AG10803 (cell line): Measurements from ENCODE around the gene ARMC8.

Experiments used
- DNase-seq: peaks from one replicate; pipeline ENCODE4 v3.0.0; 2010; ENCODE audit warnings: low read depth
- H3K4me3 ChIP-seq: 2 replicates; pipeline ENCODE4 v1.5.1; 2011; ENCODE audit warnings: mild to moderate bottlenecking, low read length, control low read depth
- TF ChIP-seq, protein P1 (sequence below): conservative IDR thresholded peaks from 2 replicates; pipeline ENCODE4 v1.5.1; 2011; ENCODE audit warnings: mild to moderate bottlenecking, low read length, control low read depth, inconsistent platforms

The ARMC8 gene

DNA sequence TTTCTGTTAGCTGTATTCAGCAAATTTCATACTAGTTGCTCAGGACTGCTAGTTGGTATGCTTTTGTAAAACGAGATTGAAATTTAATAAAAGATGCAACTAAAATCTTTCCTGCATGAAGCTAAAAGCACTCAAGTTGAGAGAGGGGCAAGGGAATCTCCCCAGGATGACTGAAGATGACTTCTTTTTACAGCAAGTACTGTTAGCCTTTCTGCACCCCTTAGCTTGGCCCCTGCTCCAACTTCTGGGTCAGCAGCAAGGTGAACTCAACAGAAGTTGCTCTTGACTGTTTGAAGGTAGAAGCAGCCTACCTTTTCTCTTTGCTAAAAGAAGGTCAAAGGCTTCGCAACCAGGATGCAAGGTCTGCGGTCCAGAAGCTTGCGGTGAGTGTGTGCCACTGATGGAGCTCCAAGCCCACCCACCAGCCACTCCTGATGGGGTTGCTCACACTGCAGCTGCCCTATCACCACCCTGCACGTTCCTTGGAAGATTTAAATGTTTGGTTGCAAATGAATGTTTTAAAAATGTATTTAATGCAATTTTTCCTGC, 110.0 kb downstream of the ARMC8 start:
- TF ChIP-seq, protein P1, sequence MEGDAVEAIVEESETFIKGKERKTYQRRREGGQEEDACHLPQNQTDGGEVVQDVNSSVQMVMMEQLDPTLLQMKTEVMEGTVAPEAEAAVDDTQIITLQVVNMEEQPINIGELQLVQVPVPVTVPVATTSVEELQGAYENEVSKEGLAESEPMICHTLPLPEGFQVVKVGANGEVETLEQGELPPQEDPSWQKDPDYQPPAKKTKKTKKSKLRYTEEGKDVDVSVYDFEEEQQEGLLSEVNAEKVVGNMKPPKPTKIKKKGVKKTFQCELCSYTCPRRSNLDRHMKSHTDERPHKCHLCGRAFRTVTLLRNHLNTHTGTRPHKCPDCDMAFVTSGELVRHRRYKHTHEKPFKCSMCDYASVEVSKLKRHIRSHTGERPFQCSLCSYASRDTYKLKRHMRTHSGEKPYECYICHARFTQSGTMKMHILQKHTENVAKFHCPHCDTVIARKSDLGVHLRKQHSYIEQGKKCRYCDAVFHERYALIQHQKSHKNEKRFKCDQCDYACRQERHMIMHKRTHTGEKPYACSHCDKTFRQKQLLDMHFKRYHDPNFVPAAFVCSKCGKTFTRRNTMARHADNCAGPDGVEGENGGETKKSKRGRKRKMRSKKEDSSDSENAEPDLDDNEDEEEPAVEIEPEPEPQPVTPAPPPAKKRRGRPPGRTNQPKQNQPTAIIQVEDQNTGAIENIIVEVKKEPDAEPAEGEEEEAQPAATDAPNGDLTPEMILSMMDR, result no peak
- H3K4me3 ChIP-seq, result no peak overlapping the region

DNA sequence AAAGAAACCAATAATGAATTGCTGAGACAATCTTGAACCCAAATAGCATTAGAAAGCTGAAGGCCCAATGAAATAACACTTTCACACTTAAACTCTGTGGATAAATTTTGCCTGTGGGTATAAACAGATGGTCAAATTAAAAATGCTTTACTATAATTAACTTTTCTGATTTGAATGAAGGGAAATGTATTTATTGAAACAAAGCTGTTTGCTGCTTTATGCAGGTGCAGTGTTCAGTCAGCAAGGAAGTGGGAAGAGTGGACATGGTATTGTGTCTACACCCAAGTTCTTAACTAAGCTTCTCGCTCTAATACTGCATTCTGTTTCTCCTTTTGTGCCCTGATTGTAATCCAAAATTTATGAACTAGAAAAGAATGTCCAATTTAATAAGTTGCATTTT, 110.8 kb downstream of the ARMC8 start:
- H3K4me3 ChIP-seq, result no peak overlapping the region
- no peak for DNase-seq
- TF ChIP-seq, protein P1, result no peak

More for the DNA sequence above, 110.0 kb downstream of the ARMC8 start:
- DNase-seq, result no peak

DNA sequence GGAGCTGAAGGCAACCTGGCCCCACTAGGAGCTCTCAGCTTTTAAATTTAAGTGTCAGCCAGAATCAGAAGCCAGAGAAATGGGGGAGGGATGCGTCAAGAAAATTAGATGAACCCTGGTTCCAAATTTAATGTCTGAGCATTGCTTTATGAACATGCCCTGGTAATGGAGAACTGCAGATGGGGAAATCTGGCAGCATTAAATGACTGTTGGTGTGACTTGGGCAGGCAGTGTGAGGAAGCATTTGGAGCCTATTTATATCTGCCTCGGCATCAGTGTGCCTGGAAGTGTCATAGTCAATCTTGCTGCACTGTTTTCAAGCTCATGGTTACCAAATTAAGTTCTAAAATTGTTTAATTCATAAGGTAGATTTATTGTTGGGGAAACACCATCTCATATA, 113.5 kb downstream of the ARMC8 start:
- no peak for DNase-seq
- TF ChIP-seq, protein P1, result no peak
- no peak overlapping the region for H3K4me3 ChIP-seq

DNA sequence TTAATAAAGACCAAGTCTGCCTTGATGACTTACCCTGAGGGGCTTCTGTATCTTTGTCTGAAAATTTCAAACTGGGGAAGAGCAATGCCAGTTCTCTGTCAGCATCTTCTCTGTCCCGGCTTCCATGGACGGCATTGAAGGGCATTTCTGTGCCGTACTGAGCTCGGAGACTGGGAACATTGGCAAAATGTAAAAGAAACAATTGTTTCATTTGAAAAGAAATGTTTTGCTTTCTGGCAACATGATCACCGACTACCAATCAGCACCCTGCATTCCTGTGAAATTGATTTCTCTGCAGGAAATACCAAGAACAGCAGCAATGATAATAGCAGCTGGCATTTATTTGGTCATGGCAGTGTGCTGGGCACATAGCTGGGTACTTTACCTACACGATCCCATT, 116.4 kb downstream of the ARMC8 start:
- no peak for DNase-seq
- H3K4me3 ChIP-seq, result no peak overlapping the region
- TF ChIP-seq, protein P1, result no peak

DNA sequence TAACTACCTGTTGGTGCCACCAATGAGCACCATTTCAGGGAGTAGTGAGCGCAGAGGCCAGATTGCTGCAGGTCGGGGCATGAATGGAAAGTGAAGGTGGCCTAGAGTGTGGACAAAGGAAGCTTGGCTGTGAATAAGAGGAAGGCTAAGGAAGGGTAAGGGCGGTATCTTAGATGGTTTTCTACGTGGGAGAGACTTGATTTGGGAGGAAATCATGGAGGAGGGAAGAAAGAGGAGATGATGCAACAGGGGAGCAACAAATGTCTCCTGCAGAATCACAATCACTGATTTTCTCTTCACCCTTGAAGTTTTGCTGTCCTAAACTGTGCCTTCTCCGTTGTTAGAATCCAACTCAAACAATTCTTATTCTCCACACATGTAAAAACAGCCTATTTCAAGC, 120.8 kb downstream of the ARMC8 start:
- TF ChIP-seq, protein P1, result no peak
- no peak overlapping the region for H3K4me3 ChIP-seq
- DNase-seq, result no peak

DNA sequence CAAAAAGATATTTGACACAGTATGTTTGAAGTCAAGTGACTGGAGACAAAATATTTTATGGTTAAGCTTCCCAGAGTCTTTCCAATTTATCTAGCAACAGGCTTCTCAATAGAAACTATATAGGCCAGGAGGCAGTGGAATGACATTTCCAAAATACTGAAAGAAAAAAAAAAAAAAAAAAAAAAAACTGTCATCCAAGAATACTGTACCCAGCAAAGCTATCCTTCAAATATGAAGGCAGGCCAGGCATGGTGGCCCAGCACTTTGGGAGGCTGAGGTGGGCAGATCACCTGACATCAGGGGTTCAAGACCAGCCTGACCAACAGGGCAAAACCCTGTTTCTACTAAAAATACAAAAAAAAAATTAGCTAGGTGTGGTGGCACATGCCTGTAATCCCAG, 121.7 kb downstream of the ARMC8 start:
- no peak overlapping the region for H3K4me3 ChIP-seq
- no peak for DNase-seq
- TF ChIP-seq, protein P1, result no peak

DNA sequence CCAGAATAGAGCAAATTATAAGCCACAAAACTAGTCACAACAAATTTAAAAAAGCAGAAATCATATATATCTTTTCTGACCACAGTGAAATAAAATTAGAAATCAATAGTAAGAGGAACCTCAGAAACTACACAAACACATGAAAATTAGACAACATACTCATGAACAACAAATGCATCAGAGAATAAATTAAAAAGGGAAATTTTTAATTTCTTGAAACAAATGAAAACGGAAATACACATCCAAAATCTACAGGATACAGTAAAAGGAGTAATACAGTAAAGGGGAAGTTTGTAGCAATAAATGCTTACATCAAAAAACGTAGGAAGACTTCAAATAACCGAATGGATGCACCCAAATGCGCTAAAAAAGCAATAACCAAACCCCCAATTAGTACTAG, 123.4 kb downstream of the ARMC8 start:
- TF ChIP-seq, protein P1, result no peak
- H3K4me3 ChIP-seq, result no peak overlapping the region
- DNase-seq, result no peak
